Osteoblast (primary cell): Measurements from ENCODE around the gene MUC6. TPM values are rescaled to one million over a fixed set of nuclear protein-coding genes. Genes with fewer than 3 reads are reported as not detected.

ENCODE experiments used
- DNase-seq: peaks from one replicate; pipeline ENCODE4 v3.0.0; 2011; ENCODE audit warnings: low spot score, mixed read lengths; ENCODE audit not compliant: insufficient read length; ENCODE audit errors: missing footprints
- H2AFZ ChIP-seq: 2 replicates; pipeline ENCODE4 v1.6.0; 2011; ENCODE audit warnings: mild to moderate bottlenecking, low read length
- H3K27ac ChIP-seq: 2 replicates; pipeline ENCODE4 v1.5.1; 2011; ENCODE audit warnings: mild to moderate bottlenecking, low read depth, low read length, moderate library complexity
- H3K27me3 ChIP-seq: 2 replicates; pipeline ENCODE4 v1.6.0; 2012; ENCODE audit warnings: mild to moderate bottlenecking, control low read depth, inconsistent platforms, low read length, moderate library complexity; ENCODE audit not compliant: insufficient read depth
- H3K36me3 ChIP-seq: 2 replicates; pipeline ENCODE4 v1.5.1; 2011; ENCODE audit warnings: mild to moderate bottlenecking, low read length, control low read depth, moderate library complexity; ENCODE audit not compliant: insufficient read depth
- H3K4me1 ChIP-seq: 2 replicates; pipeline ENCODE4 v1.5.1; 2011; ENCODE audit warnings: mild to moderate bottlenecking, low read length, control low read depth, moderate library complexity; ENCODE audit not compliant: insufficient read depth
- H3K4me2 ChIP-seq: 2 replicates; pipeline ENCODE4 v1.6.0; 2011; ENCODE audit warnings: mild to moderate bottlenecking, low read length; ENCODE audit not compliant: insufficient read depth
- H3K4me3 ChIP-seq: fragments of 200-600 bp; sonication (generic); 3 replicates; pipeline ENCODE4 v1.5.1; 2012; ENCODE audit warnings: mild to moderate bottlenecking, low read length, inconsistent platforms; ENCODE audit not compliant: insufficient read depth
- H3K79me2 ChIP-seq: 2 replicates; pipeline ENCODE4 v1.6.0; 2012; ENCODE audit warnings: mild to moderate bottlenecking, low read length, control low read depth, inconsistent platforms; ENCODE audit not compliant: insufficient read depth
- H3K9me3 ChIP-seq: 2 replicates; pipeline ENCODE4 v1.5.1; 2011; ENCODE audit warnings: low read depth, low read length, control low read depth
- H4K20me1 ChIP-seq: 2 replicates; pipeline ENCODE4 v1.6.0; 2012; ENCODE audit warnings: mild to moderate bottlenecking, low read length, control low read depth; ENCODE audit not compliant: insufficient read depth
- CTCF ChIP-seq: IDR thresholded peaks from 2 replicates; pipeline ENCODE4 v1.5.1; 2011; ENCODE audit warnings: mild to moderate bottlenecking, low read depth, low read length, moderate library complexity; ENCODE audit errors: extremely low read depth
- total RNA-seq: library from RNA; depleted of rRNA; stranded (reverse); fragments of >200 nt; gene quantifications from 2 replicates; pipeline ENCODE4 v1.2.3, GENCODE V29; 2012

Gene MUC6
- total RNA-seq, 1 donor: not detected

DNA sequence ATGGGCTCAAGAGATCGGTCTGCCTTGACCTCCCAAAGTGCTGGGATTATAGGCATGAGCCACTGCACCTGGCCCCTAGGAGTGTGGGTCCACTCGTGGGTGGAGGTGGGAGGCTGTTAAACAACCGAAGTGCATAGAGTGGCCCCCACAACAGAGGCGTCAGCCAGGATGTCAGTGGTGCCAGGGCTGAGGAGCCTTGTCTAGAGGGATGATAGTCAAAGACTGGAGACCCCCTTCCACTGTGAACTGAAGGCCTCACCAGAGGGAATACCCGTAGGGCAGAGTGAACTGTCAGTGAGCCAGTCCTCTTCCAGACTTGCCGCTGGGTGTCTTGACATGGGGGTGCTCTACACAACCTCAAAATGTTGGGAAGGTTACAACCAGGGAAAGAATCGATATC, 72.7 kb downstream of the MUC6 start:
- peak; percentile 22 for DNase-seq
- H3K4me1 ChIP-seq: peaks cover 3% of the 10 kb centered on the region
- no peak for TF ChIP-seq CTCF
- no peak overlapping the region for H3K27ac ChIP-seq
- peaks cover 33% of the 10 kb centered on the region for H4K20me1 ChIP-seq
- H3K4me3 ChIP-seq: no peak overlapping the region
- H3K9me3 ChIP-seq: no peaks in the 10 kb centered on the region
- H3K36me3 ChIP-seq: peaks cover 20% of the 10 kb centered on the region
- no peaks in the 10 kb centered on the region for H3K27me3 ChIP-seq
- peaks cover 13% of the 10 kb centered on the region for H3K79me2 ChIP-seq
- no peak overlapping the region for H3K4me2 ChIP-seq
- H2AFZ ChIP-seq: no peak overlapping the region

Other genes with a start within 250 kb of the MUC6 start
- not detected in 2 replicates for gene CEND1, start 246.6 kb downstream of the MUC6 start, total RNA-seq
- 8.0 and 9.0 TPM in 2 replicates for gene SLC25A22, start 238.4 kb downstream of the MUC6 start, total RNA-seq
- 5.9 and 6.5 TPM in 2 replicates for gene PIDD1, start 231.5 kb downstream of the MUC6 start, total RNA-seq
- 227 and 386 TPM in 2 replicates for gene RPLP2, start 226.8 kb downstream of the MUC6 start, total RNA-seq
- gene PNPLA2, start 217.8 kb downstream of the MUC6 start, total RNA-seq: 32.1 and 32.6 TPM in 2 replicates
- gene CRACR2B, start 208.8 kb downstream of the MUC6 start, total RNA-seq: 0.59 and 0.72 TPM in 2 replicates
- 366 and 416 TPM in 2 replicates for gene CD151, start 203.8 kb downstream of the MUC6 start, total RNA-seq
- gene POLR2L, start 194.2 kb downstream of the MUC6 start, total RNA-seq: 47.4 and 60.8 TPM in 2 replicates
- gene TSPAN4, start 193.9 kb downstream of the MUC6 start, total RNA-seq: 168 and 186 TPM in 2 replicates
- gene CHID1, start 125.9 kb downstream of the MUC6 start, total RNA-seq: 43.9 and 48.9 TPM in 2 replicates
- gene AP2A2, start 110.8 kb downstream of the MUC6 start, total RNA-seq: 48.0 and 50.7 TPM in 2 replicates
- gene MUC2, start 38.2 kb upstream of the MUC6 start, total RNA-seq: not detected in 2 replicates
- gene MUC5AC, start 121.2 kb upstream of the MUC6 start, total RNA-seq: not detected in 2 replicates
- not detected in 2 replicates for gene MUC5B, start 186.3 kb upstream of the MUC6 start, total RNA-seq